ENCODE measurements around the gene IGFBP4.
A peak's percentile ranks its signal among the peaks of the same experiment; 100 is the strongest.

IGFBP4 gene

GRCh38 chr17:40431231-40431602, 12.0 kb upstream of the IGFBP4 start:
- DNase-seq (ENCODE audit: extremely low spot score), result no peak
- CTCF ChIA-PET, result interaction anchor here (0.7 to 1.4 kb wide), 2 partner anchors 14 to 45 kb away, joined by 4 to 6 read pairs; partner anchors contain the start of gene TOP2A
- POLR2A ChIA-PET, result interaction anchor here (1.1 to 1.5 kb wide), 2 partner anchors 13 to 118 kb away, joined by 3 read pairs; partner anchors contain the start of gene TOP2A
- no peak for TF ChIP-seq SUZ12 (IDR thresholded peaks at IDR 0.05)
- TF ChIP-seq CTBP1 (IDR thresholded peaks at IDR 0.05; ENCODE audit: borderline replicate concordance), result no peak
- no peak for TF ChIP-seq SP1 (IDR thresholded peaks at IDR 0.05)
- TF ChIP-seq FOXK2 (IDR thresholded peaks at IDR 0.05), result no peak
- no peak for TF ChIP-seq NFRKB (IDR thresholded peaks at IDR 0.05)
- no peak for TF ChIP-seq BHLHE40 (IDR thresholded peaks at IDR 0.05; ENCODE audit: borderline replicate concordance)

DNA sequence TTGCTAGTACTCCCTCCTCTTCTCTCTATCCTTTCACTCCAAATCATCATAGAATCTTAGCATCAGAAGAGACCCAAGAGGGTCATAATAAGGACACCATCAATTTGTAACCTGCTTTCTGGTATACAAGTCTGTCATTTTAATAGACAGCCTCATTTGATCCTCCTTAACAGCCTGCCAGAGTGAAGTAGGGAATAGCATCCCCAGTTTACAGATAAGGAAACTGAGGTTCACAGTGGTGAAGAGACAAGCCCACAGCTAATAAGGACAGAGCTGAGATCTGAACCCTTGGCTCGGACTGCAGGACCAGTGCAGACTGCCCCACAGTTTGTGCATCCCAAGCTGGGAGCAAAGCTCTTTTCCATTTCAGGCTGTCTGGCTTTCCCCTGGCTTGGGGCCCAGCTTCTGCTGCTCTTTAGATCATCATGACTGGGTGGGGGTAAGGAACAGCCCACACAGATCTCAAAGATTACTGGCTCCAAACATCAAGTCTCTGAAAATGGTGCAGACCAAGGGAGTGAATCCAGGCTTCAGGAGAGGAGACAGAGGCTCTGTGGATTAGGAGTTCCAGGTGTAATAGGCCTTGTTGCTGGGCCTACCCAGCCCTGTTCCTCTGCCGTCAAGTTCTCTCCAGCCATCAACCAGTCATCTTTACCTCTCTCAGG, 10.3 kb upstream of the IGFBP4 start:
- no peak for DNase-seq (ENCODE audit: extremely low spot score)
- CTCF ChIA-PET, result interaction anchor here (0.6 to 1.6 kb wide), 6 partner anchors 10 to 132 kb away, joined by 3 to 4 read pairs (median 3); no protein-coding TSS in a partner anchor
- POLR2A ChIA-PET, result interaction anchor here (1.9 kb wide), 1 partner anchor 15 kb away, joined by 5 read pairs; the partner anchor contains the start of gene TOP2A
- TF ChIP-seq FOXA1 (IDR thresholded peaks at IDR 0.05) (no peak), TARDBP (IDR thresholded peaks at IDR 0.05) (no peak), LEF1 (IDR thresholded peaks at IDR 0.05; ENCODE audit: borderline replicate concordance) (no peak)

- no peak for TF ChIP-seq HDGF (IDR thresholded peaks at IDR 0.05; ENCODE audit: borderline replicate concordance)
- TF ChIP-seq CTBP1 (IDR thresholded peaks at IDR 0.05; ENCODE audit: borderline replicate concordance), result no peak
- TF ChIP-seq FOXA1 (IDR thresholded peaks at IDR 0.05), result no peak
- no peak for TF ChIP-seq FOXM1 (IDR thresholded peaks at IDR 0.05; ENCODE audit: borderline replicate concordance)
- TF ChIP-seq FOXK2 (IDR thresholded peaks at IDR 0.05), result no peak
- TF ChIP-seq NFRKB (IDR thresholded peaks at IDR 0.05), result no peak
- no peak for TF ChIP-seq ZNF384 (IDR thresholded peaks at IDR 0.05)
- TF ChIP-seq TARDBP (IDR thresholded peaks at IDR 0.05), result no peak
- TF ChIP-seq ELF4 (IDR thresholded peaks at IDR 0.05), result no peak
- no peak for TF ChIP-seq SP1 (IDR thresholded peaks at IDR 0.05)
- TF ChIP-seq SUZ12 (IDR thresholded peaks at IDR 0.05), result no peak
- TF ChIP-seq BHLHE40 (IDR thresholded peaks at IDR 0.05; ENCODE audit: borderline replicate concordance), result no peak
- no peak for TF ChIP-seq L3MBTL2 (conservative IDR thresholded peaks at IDR 0.05)
- TF ChIP-seq LEF1 (IDR thresholded peaks at IDR 0.05; ENCODE audit: borderline replicate concordance), result no peak
- CTCF ChIA-PET, result interaction anchor here (0.6 to 1.6 kb wide), 5 partner anchors 10 to 21 kb away, joined by 3 to 4 read pairs (median 3); no protein-coding TSS in a partner anchor
- peak; percentile 39 for DNase-seq (ENCODE audit: extremely low spot score)
Observed at GRCh38 chr17:40433551-40434415, 9.5 kb upstream of the IGFBP4 start.

GRCh38 chr17:40436636-40437035, 6.6 kb upstream of the IGFBP4 start:
- TF ChIP-seq SUZ12 (IDR thresholded peaks at IDR 0.05), result no peak
- no peak for TF ChIP-seq ELF4 (IDR thresholded peaks at IDR 0.05)
- no peak for TF ChIP-seq TARDBP (IDR thresholded peaks at IDR 0.05)
- TF ChIP-seq L3MBTL2 (conservative IDR thresholded peaks at IDR 0.05), result no peak
- no peak for TF ChIP-seq FOXM1 (IDR thresholded peaks at IDR 0.05; ENCODE audit: borderline replicate concordance)
- no peak for TF ChIP-seq ZNF384 (IDR thresholded peaks at IDR 0.05)
- TF ChIP-seq, protein P1, sequence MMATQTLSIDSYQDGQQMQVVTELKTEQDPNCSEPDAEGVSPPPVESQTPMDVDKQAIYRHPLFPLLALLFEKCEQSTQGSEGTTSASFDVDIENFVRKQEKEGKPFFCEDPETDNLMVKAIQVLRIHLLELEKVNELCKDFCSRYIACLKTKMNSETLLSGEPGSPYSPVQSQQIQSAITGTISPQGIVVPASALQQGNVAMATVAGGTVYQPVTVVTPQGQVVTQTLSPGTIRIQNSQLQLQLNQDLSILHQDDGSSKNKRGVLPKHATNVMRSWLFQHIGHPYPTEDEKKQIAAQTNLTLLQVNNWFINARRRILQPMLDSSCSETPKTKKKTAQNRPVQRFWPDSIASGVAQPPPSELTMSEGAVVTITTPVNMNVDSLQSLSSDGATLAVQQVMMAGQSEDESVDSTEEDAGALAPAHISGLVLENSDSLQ (IDR thresholded peaks at IDR 0.05), result no peak
- no peak for TF ChIP-seq BHLHE40 (IDR thresholded peaks at IDR 0.05; ENCODE audit: borderline replicate concordance)
- no peak for TF ChIP-seq CTBP1 (IDR thresholded peaks at IDR 0.05; ENCODE audit: borderline replicate concordance)
- TF ChIP-seq FOXK2 (IDR thresholded peaks at IDR 0.05), result no peak
- TF ChIP-seq LEF1 (IDR thresholded peaks at IDR 0.05; ENCODE audit: borderline replicate concordance), result no peak
- no peak for TF ChIP-seq HDGF (IDR thresholded peaks at IDR 0.05; ENCODE audit: borderline replicate concordance)
- TF ChIP-seq FOXA1 (IDR thresholded peaks at IDR 0.05), result no peak
- no peak for TF ChIP-seq ARNT (IDR thresholded peaks at IDR 0.05)
- no peak for TF ChIP-seq SP1 (IDR thresholded peaks at IDR 0.05)
- TF ChIP-seq NFRKB (IDR thresholded peaks at IDR 0.05), result no peak
- ChIA-PET POLR2A (interaction anchor here (2.4 kb wide), 1 partner anchor 19 kb away, joined by 10 read pairs; the partner anchor contains the start of gene TOP2A), CTCF (no interaction called here)
- no peak for DNase-seq (ENCODE audit: extremely low spot score)

More at GRCh38 chr17:40433551-40434415, 9.5 kb upstream of the IGFBP4 start:
- POLR2A ChIA-PET, result interaction anchor here (1.9 kb wide), 1 partner anchor 16 kb away, joined by 5 read pairs; the partner anchor contains the start of gene TOP2A

GRCh38 chr17:40437095-40437732, 6.0 kb upstream of the IGFBP4 start:
- POLR2A ChIA-PET, result interaction anchor here (0.8 to 2.4 kb wide), 2 partner anchors 19 to 123 kb away, joined by 3 to 10 read pairs; partner anchors contain the start of gene TOP2A
- DNase-seq (ENCODE audit: extremely low spot score), result no peak
- CTCF ChIA-PET, result no interaction called here
- TF ChIP-seq ELF4 (IDR thresholded peaks at IDR 0.05) (no peak), FOXM1 (IDR thresholded peaks at IDR 0.05; ENCODE audit: borderline replicate concordance) (no peak), L3MBTL2 (conservative IDR thresholded peaks at IDR 0.05) (no peak), LEF1 (IDR thresholded peaks at IDR 0.05; ENCODE audit: borderline replicate concordance) (no peak), BHLHE40 (IDR thresholded peaks at IDR 0.05; ENCODE audit: borderline replicate concordance) (no peak), ZNF384 (IDR thresholded peaks at IDR 0.05) (no peak), FOXK2 (IDR thresholded peaks at IDR 0.05) (no peak), SP1 (IDR thresholded peaks at IDR 0.05) (no peak), FOXA1 (IDR thresholded peaks at IDR 0.05) (no peak), TARDBP (IDR thresholded peaks at IDR 0.05) (no peak), SUZ12 (IDR thresholded peaks at IDR 0.05) (no peak), ARNT (IDR thresholded peaks at IDR 0.05) (no peak), NFRKB (IDR thresholded peaks at IDR 0.05) (no peak), HDGF (IDR thresholded peaks at IDR 0.05; ENCODE audit: borderline replicate concordance) (no peak)
- TF ChIP-seq, protein P1 (IDR thresholded peaks at IDR 0.05), result no peak

All from HEK293T (cell line).